Nephron progenitor cell (in vitro differentiated cells): ENCODE results near the gene UBN1.

ENCODE experiments used
- DNase-seq: peaks from one replicate; pipeline ENCODE4 v3.0.0; 2021
- H3K27ac Mint-ChIP-seq: 2 replicates; pipeline ENCODE4 v1.8.0; 2021; ENCODE audit warnings: mild to moderate bottlenecking, moderate library complexity, mixed read lengths
- H3K27me3 Mint-ChIP-seq: 2 replicates; pipeline ENCODE4 v1.8.0; 2021; ENCODE audit warnings: mild to moderate bottlenecking, low read depth, mixed read lengths; ENCODE audit not compliant: poor library complexity
- H3K36me3 Mint-ChIP-seq: 2 replicates; pipeline ENCODE4 v1.8.0; 2021; ENCODE audit warnings: low read depth, mixed read lengths
- H3K4me1 Mint-ChIP-seq: 2 replicates; pipeline ENCODE4 v1.8.0; 2021; ENCODE audit warnings: mixed read lengths
- H3K4me3 Mint-ChIP-seq: 2 replicates; pipeline ENCODE4 v1.8.0; 2021; ENCODE audit warnings: mild to moderate bottlenecking, moderate library complexity, mixed read lengths
- H3K9me3 Mint-ChIP-seq: 2 replicates; pipeline ENCODE4 v1.8.0; 2021; ENCODE audit warnings: mild to moderate bottlenecking, moderate library complexity, mixed read lengths
- CTCF ChIP-seq: fragments of 200-600 bp; sonication (generic); IDR thresholded peaks from 2 replicates; pipeline ENCODE4 v1.5.0; 2021; ENCODE audit warnings: antibody characterized with exemption

Gene UBN1

GRCh38 chr16:4873091-4873490, 25.8 kb downstream of the UBN1 start:
- Mint-ChIP-seq H3K4me3 (no peak overlapping the region), H3K36me3 (peaks cover 50% of the 10 kb centered on the region), H3K27ac (no peak overlapping the region)

GRCh38 chr16:4874666-4875065, 27.4 kb downstream of the UBN1 start:
- Mint-ChIP-seq H3K27ac (peak overlapping the region; percentile 20), H3K4me3 (no peak overlapping the region), H3K4me1 (no peaks in the 10 kb centered on the region), H3K27me3 (no peaks in the 10 kb centered on the region), H3K9me3 (no peaks in the 10 kb centered on the region), H3K36me3 (peaks cover 53% of the 10 kb centered on the region)
- TF ChIP-seq CTCF = no peak
- DNase-seq = no peak

More at GRCh38 chr16:4873091-4873490, 25.8 kb downstream of the UBN1 start:
- no peaks in the 10 kb centered on the region for H3K4me1 Mint-ChIP-seq
- no peak for DNase-seq
- H3K9me3 Mint-ChIP-seq = no peaks in the 10 kb centered on the region
- H3K27me3 Mint-ChIP-seq = no peaks in the 10 kb centered on the region
- TF ChIP-seq CTCF = no peak

GRCh38 chr16:4876646-4877379, 29.5 kb downstream of the UBN1 start:
- H3K4me3 Mint-ChIP-seq = no peak overlapping the region
- H3K27ac Mint-ChIP-seq = no peak overlapping the region
- no peaks in the 10 kb centered on the region for H3K27me3 Mint-ChIP-seq
- H3K9me3 Mint-ChIP-seq = no peaks in the 10 kb centered on the region
- DNase-seq = no peak
- TF ChIP-seq CTCF = no peak
- H3K36me3 Mint-ChIP-seq = peaks cover 50% of the 10 kb centered on the region
- H3K4me1 Mint-ChIP-seq = no peaks in the 10 kb centered on the region

GRCh38 chr16:4877380-4877685, 30.1 kb downstream of the UBN1 start:
- no peaks in the 10 kb centered on the region for H3K9me3 Mint-ChIP-seq
- no peaks in the 10 kb centered on the region for H3K4me1 Mint-ChIP-seq
- no peaks in the 10 kb centered on the region for H3K27me3 Mint-ChIP-seq
- no peak for TF ChIP-seq CTCF
- DNase-seq = no peak
- H3K27ac Mint-ChIP-seq = no peak overlapping the region
- no peak overlapping the region for H3K4me3 Mint-ChIP-seq
- peaks cover 52% of the 10 kb centered on the region for H3K36me3 Mint-ChIP-seq

- no peaks in the 10 kb centered on the region for H3K9me3 Mint-ChIP-seq
- DNase-seq = no peak
Observed at GRCh38 chr16:4879049-4879448, 31.8 kb downstream of the UBN1 start.

More at GRCh38 chr16:4879049-4879448, 31.8 kb downstream of the UBN1 start:
- no peaks in the 10 kb centered on the region for H3K4me1 Mint-ChIP-seq
- no peak overlapping the region for H3K4me3 Mint-ChIP-seq
- no peak overlapping the region for H3K27ac Mint-ChIP-seq
- peaks cover 3% of the 10 kb centered on the region for H3K27me3 Mint-ChIP-seq
- TF ChIP-seq CTCF = no peak
- H3K36me3 Mint-ChIP-seq = peaks cover 59% of the 10 kb centered on the region
